NCI-H2029 (cell line): ENCODE results near the gene CD37.
"Not testable (repeated sequence)": the region's sequence is repeated elsewhere in the genome, so short reads cannot be mapped to it uniquely, and the experiment has no call there.

Experiments
- DNase-seq: peaks from one replicate; lab custom pipeline; 2025; lab: John Stamatoyannopoulos, UW

CD37 gene

GRCh38 chr19:49347835-49348234 is 12.6 kb downstream of the CD37 start:
- DNase-seq: no peak

GRCh38 chr19:49348305-49349189 is 13.3 kb downstream of the CD37 start:
- no peak for DNase-seq

GRCh38 chr19:49349567-49349966 is 14.4 kb downstream of the CD37 start:
- no peak for DNase-seq

GRCh38 chr19:49355909-49356353 is 20.7 kb downstream of the CD37 start:
- no peak for DNase-seq

- no peak for DNase-seq
These were observed 21.2 kb downstream of the CD37 start for GRCh38 chr19:49356382-49356781.

GRCh38 chr19:49357186-49357585 is 22.0 kb downstream of the CD37 start:
- DNase-seq: no peak

- DNase-seq: no peak
These were observed 24.9 kb downstream of the CD37 start for GRCh38 chr19:49359851-49360820.

GRCh38 chr19:49361438-49362047 is 26.3 kb downstream of the CD37 start:
- no peak for DNase-seq

- DNase-seq: no peak
These were observed 27.1 kb downstream of the CD37 start, which contains the start of gene TEAD2 for GRCh38 chr19:49362048-49362928. TSS of gene TEAD2 (minus strand) at chr19:49362416. CDS start at chr19:49360075, 2,341 bp downstream.

GRCh38 chr19:49362929-49363267 is 27.7 kb downstream of the CD37 start:
- no peak for DNase-seq

- peak; percentile 61 for DNase-seq
These were observed 28.3 kb downstream of the CD37 start, which contains the start of gene DKKL1 for GRCh38 chr19:49363268-49364082. TSS of gene DKKL1 (plus strand) at chr19:49363877. CDS start at chr19:49363999, 122 bp downstream.

- no peak for DNase-seq
These were observed 29.0 kb downstream of the CD37 start for GRCh38 chr19:49364083-49364737.

- DNase-seq: no peak
These were observed 30.9 kb downstream of the CD37 start for GRCh38 chr19:49366110-49366509.

- DNase-seq: no peak
These were observed 33.6 kb downstream of the CD37 start for GRCh38 chr19:49368711-49369358.

GRCh38 chr19:49371184-49371583 is 36.0 kb downstream of the CD37 start:
- DNase-seq: no peak

- not testable (repeated sequence) for DNase-seq
These were observed 38.0 kb downstream of the CD37 start for GRCh38 chr19:49373174-49373573.

GRCh38 chr19:49374665-49375434 is 39.6 kb downstream of the CD37 start:
- no peak for DNase-seq

GRCh38 chr19:49378512-49378911 is 43.3 kb downstream of the CD37 start:
- no peak for DNase-seq
